SK-N-MC (cell line): ENCODE results near the gene LSP1.

ENCODE experiments used
- DNase-seq: peaks from one replicate; pipeline ENCODE4 v3.0.0-alpha.2; 2011; ENCODE audit warnings: low read depth, low spot score
- H3K27ac ChIP-seq: fragments of 200-600 bp; sonication (generic); 2 replicates; pipeline ENCODE4 v1.5.1; 2016; ENCODE audit warnings: mixed run types
- H3K36me3 ChIP-seq: fragments of 200-600 bp; sonication (generic); 2 replicates; pipeline ENCODE4 v1.6.1; 2017; ENCODE audit warnings: antibody characterized with exemption, low read length, mixed read lengths; ENCODE audit not compliant: insufficient read depth
- H3K4me3 ChIP-seq: fragments of 200-600 bp; sonication (generic); 2 replicates; pipeline ENCODE4 v1.5.1; 2016
- H3K9ac ChIP-seq: fragments of 200-600 bp; sonication (generic); 2 replicates; pipeline ENCODE4 v1.8.0; 2017; ENCODE audit warnings: mixed run types, mixed read lengths; ENCODE audit not compliant: insufficient read length
- H3K9me3 ChIP-seq: fragments of 200-600 bp; sonication (generic); 2 replicates; pipeline ENCODE4 v1.6.1; 2017; ENCODE audit warnings: low read depth, mild to moderate bottlenecking, antibody characterized with exemption, low read length, moderate library complexity, mixed read lengths
- EZH2 ChIP-seq: fragments of 200-600 bp; sonication (generic); IDR thresholded peaks from one replicate; pipeline ENCODE4 v1.6.1; 2017; ENCODE audit warnings: antibody characterized with exemption
- FOXP2 ChIP-seq: optimal IDR thresholded peaks from 2 replicates; pipeline ENCODE3; 2011; ENCODE audit warnings: mild to moderate bottlenecking, moderate library complexity; ENCODE audit not compliant: insufficient read depth; ENCODE audit errors: extremely low read length, control extremely low read depth
- POLR2AphosphoS5 ChIP-seq: IDR thresholded peaks from 2 replicates; pipeline ENCODE4 v1.6.1; 2012; ENCODE audit warnings: mild to moderate bottlenecking, low read depth, low read length, borderline replicate concordance

Gene LSP1

DNA sequence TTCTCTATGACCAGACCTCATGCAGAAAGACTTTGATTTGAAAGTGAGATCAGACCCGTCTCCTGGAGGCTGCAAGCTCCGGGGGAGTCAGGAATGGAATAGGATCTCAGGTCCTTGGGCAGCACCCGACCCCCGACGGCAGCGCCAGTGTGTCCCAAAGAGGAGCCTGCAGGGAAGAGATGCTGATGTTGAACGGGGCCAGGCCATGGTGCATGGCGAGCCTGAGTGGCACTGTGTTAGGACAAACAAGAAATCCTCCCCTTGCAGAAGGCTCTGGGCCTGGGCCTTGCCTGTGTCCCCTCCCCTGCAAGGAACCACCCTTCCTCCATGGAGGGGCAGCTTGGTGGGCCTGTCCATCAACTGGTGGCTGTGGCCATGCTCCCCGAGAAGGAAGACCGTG is 38.2 kb upstream of the LSP1 start:
- H3K9ac ChIP-seq: no peak overlapping the region
- DNase-seq: no peak
- no peak overlapping the region for H3K27ac ChIP-seq
- H3K36me3 ChIP-seq: no peaks in the 10 kb centered on the region
- no peak overlapping the region for H3K4me3 ChIP-seq
- H3K9me3 ChIP-seq: no peaks in the 10 kb centered on the region
- TF ChIP-seq POLR2AphosphoS5 (no peak), FOXP2 (no peak), EZH2 (no peak)

DNA sequence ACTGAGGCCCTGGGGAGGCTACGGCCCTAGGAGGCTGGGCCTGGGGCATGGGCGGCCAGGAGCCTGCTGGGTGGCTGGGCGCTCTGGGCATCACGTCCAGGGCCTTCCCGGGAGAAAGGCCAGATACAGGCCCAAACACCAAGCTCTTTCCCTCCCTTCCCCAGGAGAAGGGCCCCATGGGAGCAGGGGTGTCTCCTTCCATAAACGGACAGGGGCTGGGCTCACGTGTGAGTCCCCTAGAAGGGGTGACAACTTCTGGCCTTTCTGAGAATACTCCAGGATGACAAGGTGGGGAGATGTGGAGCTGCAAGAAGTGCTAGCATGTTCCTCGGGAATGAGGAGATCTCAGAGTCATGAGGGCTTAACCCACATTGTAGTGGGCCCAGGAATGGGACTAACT is 37.6 kb upstream of the LSP1 start:
- no peaks in the 10 kb centered on the region for H3K9me3 ChIP-seq
- no peaks in the 10 kb centered on the region for H3K36me3 ChIP-seq
- TF ChIP-seq POLR2AphosphoS5: no peak
- no peak for TF ChIP-seq FOXP2
- TF ChIP-seq EZH2: no peak
- no peak overlapping the region for H3K4me3 ChIP-seq
- no peak overlapping the region for H3K9ac ChIP-seq
- no peak overlapping the region for H3K27ac ChIP-seq
- no peak for DNase-seq

DNA sequence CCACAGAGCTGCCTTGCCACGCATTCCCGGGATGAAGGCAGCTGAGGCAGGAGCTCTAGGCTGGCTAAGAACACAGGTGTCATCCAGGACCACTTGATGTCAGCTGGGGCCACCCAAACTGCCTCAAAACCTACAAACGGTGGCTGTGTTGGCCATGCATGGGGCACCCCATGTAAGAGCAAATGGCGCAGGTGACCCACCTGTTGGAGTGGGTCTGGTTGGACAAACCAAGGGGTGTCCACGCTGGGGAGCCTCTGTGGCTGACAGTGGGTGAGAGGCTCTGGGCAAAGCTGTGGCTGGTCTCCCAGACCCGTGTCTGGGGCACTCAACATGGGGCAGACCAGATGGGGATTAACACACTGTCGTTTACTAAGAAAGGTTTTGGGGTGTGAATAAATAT is 37.1 kb upstream of the LSP1 start:
- no peaks in the 10 kb centered on the region for H3K36me3 ChIP-seq
- H3K9ac ChIP-seq: no peak overlapping the region
- H3K9me3 ChIP-seq: no peaks in the 10 kb centered on the region
- H3K4me3 ChIP-seq: no peak overlapping the region
- TF ChIP-seq EZH2 (no peak), FOXP2 (no peak), POLR2AphosphoS5 (no peak)
- H3K27ac ChIP-seq: no peak overlapping the region
- DNase-seq: no peak

DNA sequence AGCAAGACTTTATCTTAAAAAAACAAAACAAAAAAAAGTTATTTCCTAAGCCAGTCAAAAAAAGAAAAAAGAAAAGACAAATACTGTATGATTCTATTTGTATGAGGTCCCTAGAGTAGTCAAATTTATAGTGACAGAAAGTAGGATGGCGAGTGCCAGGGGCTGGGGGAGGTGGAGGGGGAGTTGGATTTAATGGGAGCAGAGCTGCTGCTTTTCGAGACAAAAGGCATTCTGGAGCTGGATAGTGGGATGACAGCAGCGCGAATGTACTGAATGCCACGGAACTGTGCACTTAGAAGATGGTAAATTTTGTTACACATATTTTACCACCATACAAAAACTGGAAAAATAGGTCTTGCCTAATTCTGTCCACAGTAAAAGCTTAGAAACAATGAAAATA is 35.9 kb upstream of the LSP1 start:
- Histone ChIP-seq H3K4me3 (no peak overlapping the region), H3K9ac (no peak overlapping the region), H3K27ac (no peak overlapping the region), H3K9me3 (no peaks in the 10 kb centered on the region), H3K36me3 (no peaks in the 10 kb centered on the region)
- no peak for TF ChIP-seq EZH2
- no peak for DNase-seq

DNA sequence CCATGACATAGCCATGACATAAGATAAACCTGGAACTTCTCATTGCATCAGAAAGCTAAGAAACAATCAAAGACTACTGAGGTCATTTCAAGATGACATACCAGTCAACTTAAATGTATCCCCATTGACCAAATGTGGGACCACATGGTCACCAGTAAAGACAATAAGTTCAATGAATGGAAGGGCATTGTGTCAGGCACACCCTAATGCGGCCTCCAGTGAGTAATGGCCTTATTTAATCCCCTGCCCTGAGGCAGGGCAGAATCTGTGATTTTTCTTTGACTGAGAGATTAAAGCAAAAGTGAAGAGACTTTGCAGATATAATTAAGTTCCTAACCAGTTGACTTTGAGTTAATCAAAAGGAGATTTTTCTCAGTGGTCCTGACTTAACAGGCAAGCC is 35.4 kb upstream of the LSP1 start:
- DNase-seq: no peak
- H3K27ac ChIP-seq: no peak overlapping the region
- no peaks in the 10 kb centered on the region for H3K36me3 ChIP-seq
- H3K9ac ChIP-seq: no peak overlapping the region
- no peak overlapping the region for H3K4me3 ChIP-seq
- H3K9me3 ChIP-seq: no peaks in the 10 kb centered on the region
- TF ChIP-seq FOXP2 (no peak), POLR2AphosphoS5 (no peak), EZH2 (no peak)

DNA sequence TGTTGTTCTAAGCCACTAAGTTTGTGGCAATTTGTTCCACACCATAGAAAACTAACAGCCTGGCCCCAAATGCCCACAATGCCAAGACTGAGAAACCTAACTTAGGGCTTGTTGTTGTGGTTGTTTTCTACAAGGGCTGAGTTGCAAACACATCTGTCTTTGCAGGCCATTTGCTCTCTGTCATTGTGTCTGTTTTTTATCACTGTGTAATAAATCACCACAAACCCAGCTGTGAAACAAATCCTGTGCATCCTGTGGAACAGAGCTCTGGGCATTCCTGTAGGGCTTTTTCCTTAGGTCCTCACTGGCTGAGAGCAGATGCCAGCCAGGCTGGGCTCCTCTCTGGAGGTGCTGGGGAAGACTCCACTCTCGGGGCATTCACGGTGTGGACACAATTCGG is 33.8 kb upstream of the LSP1 start:
- DNase-seq: no peak
- Histone ChIP-seq H3K4me3 (no peak overlapping the region), H3K9me3 (no peaks in the 10 kb centered on the region), H3K9ac (no peak overlapping the region), H3K36me3 (no peaks in the 10 kb centered on the region), H3K27ac (no peak overlapping the region)
- TF ChIP-seq FOXP2 (no peak), EZH2 (no peak), POLR2AphosphoS5 (no peak)

DNA sequence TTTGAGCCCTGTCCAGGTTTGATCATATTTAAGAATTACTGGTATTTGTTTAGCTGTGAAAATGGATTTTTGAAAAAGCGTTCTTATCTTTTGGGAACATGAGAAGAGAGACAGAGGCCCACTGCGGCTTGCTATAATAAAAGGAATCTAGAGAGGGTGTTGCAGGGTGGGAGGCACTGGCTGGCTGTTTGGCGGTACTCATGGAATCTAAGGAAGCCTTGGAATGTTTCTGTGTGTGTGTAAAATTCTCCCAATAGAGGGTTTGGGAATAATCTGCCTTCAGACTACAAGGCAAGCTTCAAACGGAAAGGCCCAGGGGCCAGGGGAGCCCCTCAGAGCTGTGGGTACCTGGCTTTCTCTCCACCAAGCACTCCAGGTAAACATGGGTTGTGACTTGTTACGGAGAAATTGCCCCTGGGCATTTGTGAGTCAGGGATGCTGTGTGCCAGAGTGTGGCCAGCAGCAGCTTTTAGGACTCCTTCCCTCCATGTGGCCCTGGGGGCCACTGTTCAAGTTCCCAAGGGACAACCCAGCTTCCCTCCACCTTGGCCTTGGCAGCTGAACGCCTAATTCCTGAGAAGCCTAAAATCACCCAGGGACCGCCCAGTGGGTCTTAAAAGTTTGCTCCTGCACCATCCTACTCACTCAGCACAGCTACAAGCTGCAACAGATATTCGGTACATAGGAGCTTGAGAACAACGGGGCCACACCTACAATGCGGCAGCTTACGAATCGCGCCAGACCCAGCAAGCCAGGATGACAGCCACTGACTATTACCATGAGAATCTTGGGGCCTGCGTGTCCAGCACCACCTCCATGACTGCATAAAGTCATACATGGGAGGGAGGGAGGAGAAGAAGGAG is 32.2 kb upstream of the LSP1 start:
- no peak for DNase-seq

DNA sequence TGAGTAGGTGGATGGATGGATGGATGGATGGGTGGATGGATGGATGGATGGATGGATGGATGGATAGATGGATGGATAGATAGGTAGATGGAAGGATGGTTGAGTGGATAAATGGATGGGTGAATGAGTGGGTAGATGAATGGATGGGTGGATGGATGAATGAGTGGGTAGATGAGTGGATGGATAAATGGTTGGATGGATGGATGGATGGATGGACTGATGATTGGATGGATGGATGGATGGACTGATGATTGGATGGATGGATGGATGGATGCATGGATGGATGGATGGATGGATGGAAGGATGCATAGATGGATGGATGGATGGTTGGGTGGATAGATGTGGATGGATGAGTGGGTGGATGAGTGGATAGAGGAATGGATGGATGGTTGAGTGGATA is 31.3 kb upstream of the LSP1 start:
- H3K27ac ChIP-seq: no peak overlapping the region
- TF ChIP-seq FOXP2 (no peak), EZH2 (no peak), POLR2AphosphoS5 (no peak)
- no peak overlapping the region for H3K4me3 ChIP-seq
- DNase-seq: no peak
- H3K36me3 ChIP-seq: no peaks in the 10 kb centered on the region
- H3K9ac ChIP-seq: no peak overlapping the region
- H3K9me3 ChIP-seq: no peaks in the 10 kb centered on the region

More for the DNA sequence above, 32.2 kb upstream of the LSP1 start:
- no peak overlapping the region for H3K27ac ChIP-seq
- H3K36me3 ChIP-seq: no peaks in the 10 kb centered on the region
- no peaks in the 10 kb centered on the region for H3K9me3 ChIP-seq
- TF ChIP-seq EZH2 (no peak), POLR2AphosphoS5 (no peak), FOXP2 (no peak)
- no peak overlapping the region for H3K4me3 ChIP-seq
- no peak overlapping the region for H3K9ac ChIP-seq
